Brain microvascular endothelial cell (primary cell): ENCODE data around the gene RPS28.

Source experiments
- DNase-seq: peaks from one replicate; pipeline ENCODE4 v3.0.0-alpha.2; 2020
- H3K27ac ChIP-seq: fragments of 250-450 bp; sonication (Bioruptor Pico); 2 replicates; pipeline ENCODE4 v1.5.1; 2020; ENCODE audit warnings: mild to moderate bottlenecking, moderate library complexity
- H3K27me3 ChIP-seq: fragments of 250-450 bp; sonication (Bioruptor Pico); replicated peaks from 2 replicates; pipeline ENCODE4 v1.5.1; 2020; ENCODE audit warnings: mild to moderate bottlenecking
- H3K36me3 ChIP-seq: fragments of 250-450 bp; sonication (Bioruptor Pico); replicated peaks from 2 replicates; pipeline ENCODE4 v1.5.1; 2020; ENCODE audit warnings: mild to moderate bottlenecking
- H3K4me3 ChIP-seq: 2 replicates; pipeline ENCODE4 v1.5.1; 2011; ENCODE audit warnings: low read depth, mild to moderate bottlenecking, control low read depth, low read length, moderate library complexity
- CTCF ChIP-seq: IDR thresholded peaks from 2 replicates; pipeline ENCODE4 v1.5.1; 2011; ENCODE audit warnings: low read depth, mild to moderate bottlenecking, moderate library complexity, low read length, control low read depth, inconsistent platforms; ENCODE audit errors: missing control alignments
- in situ Hi-C: cut with HindIII; loops from 2 replicates; pipeline ENCODE4 v1.10.0; 2017; ENCODE audit warnings: low sequenced_read_pairs, low pct_ligation_motif_present

RPS28 gene

GRCh38 chr19:8334458-8335342 is 13.4 kb downstream of the RPS28 start:
- in situ Hi-C loops = no loop called here
- DNase-seq = no peak
- H3K27me3 ChIP-seq = peaks cover 8% of the 10 kb centered on the region

GRCh38 chr19:8335343-8336071 is 14.2 kb downstream of the RPS28 start:
- no peak overlapping the region for H3K4me3 ChIP-seq
- no peaks in the 10 kb centered on the region for H3K36me3 ChIP-seq
- DNase-seq = no peak
- in situ Hi-C loops = no loop called here
- no peak for TF ChIP-seq CTCF
- H3K27ac ChIP-seq = no peak overlapping the region
- peaks cover 8% of the 10 kb centered on the region for H3K27me3 ChIP-seq

More at GRCh38 chr19:8334458-8335342, 13.4 kb downstream of the RPS28 start:
- Histone ChIP-seq H3K36me3 (no peaks in the 10 kb centered on the region), H3K27ac (no peak overlapping the region), H3K4me3 (peak overlapping the region; percentile 33)
- no peak for TF ChIP-seq CTCF

GRCh38 chr19:8336072-8336569 is 14.8 kb downstream of the RPS28 start:
- in situ Hi-C loops = no loop called here
- Histone ChIP-seq H3K4me3 (no peak overlapping the region), H3K36me3 (no peaks in the 10 kb centered on the region), H3K27me3 (peaks cover 8% of the 10 kb centered on the region), H3K27ac (no peak overlapping the region)
- TF ChIP-seq CTCF = no peak
- DNase-seq = no peak

GRCh38 chr19:8336660-8337059 is 15.4 kb downstream of the RPS28 start:
- H3K27me3 ChIP-seq = peaks cover 8% of the 10 kb centered on the region
- H3K36me3 ChIP-seq = no peaks in the 10 kb centered on the region
- no peak for TF ChIP-seq CTCF
- in situ Hi-C loops = no loop called here
- no peak overlapping the region for H3K4me3 ChIP-seq
- no peak for DNase-seq
- H3K27ac ChIP-seq = no peak overlapping the region

- no peak overlapping the region for H3K4me3 ChIP-seq
- H3K27ac ChIP-seq = no peak overlapping the region
- peaks cover 8% of the 10 kb centered on the region for H3K27me3 ChIP-seq
- H3K36me3 ChIP-seq = no peaks in the 10 kb centered on the region
- in situ Hi-C loops = no loop called here
- no peak for TF ChIP-seq CTCF
- DNase-seq = no peak
Observed at GRCh38 chr19:8337728-8338127, 16.4 kb downstream of the RPS28 start.
